Suprapubic skin (tissue), 3 donors: ENCODE data around the gene SV2C.

Source experiments
- POLR2AphosphoS5 ChIP-seq, 3 donors: sonication (generic); formaldehyde crosslinking; IDR thresholded peaks; one replicate each; pipeline ENCODE4 v1.6.1; 2017; ENCODE audit warnings: antibody characterized with exemption in 3 of 3
- TF ChIP-seq, protein P1 (sequence below), 2 donors: fragments of 200-600 bp in 1 of 2; fragments of 450-650 bp in 1 of 2; sonication (generic) in 1 of 2; IDR thresholded peaks; one replicate each; pipeline ENCODE4 v1.5.1; 2016 to 2019; ENCODE audit warnings: antibody characterized with exemption in 2 of 2, mild to moderate bottlenecking in 1 of 2, moderate library complexity in 1 of 2

- TF ChIP-seq, protein P1, sequence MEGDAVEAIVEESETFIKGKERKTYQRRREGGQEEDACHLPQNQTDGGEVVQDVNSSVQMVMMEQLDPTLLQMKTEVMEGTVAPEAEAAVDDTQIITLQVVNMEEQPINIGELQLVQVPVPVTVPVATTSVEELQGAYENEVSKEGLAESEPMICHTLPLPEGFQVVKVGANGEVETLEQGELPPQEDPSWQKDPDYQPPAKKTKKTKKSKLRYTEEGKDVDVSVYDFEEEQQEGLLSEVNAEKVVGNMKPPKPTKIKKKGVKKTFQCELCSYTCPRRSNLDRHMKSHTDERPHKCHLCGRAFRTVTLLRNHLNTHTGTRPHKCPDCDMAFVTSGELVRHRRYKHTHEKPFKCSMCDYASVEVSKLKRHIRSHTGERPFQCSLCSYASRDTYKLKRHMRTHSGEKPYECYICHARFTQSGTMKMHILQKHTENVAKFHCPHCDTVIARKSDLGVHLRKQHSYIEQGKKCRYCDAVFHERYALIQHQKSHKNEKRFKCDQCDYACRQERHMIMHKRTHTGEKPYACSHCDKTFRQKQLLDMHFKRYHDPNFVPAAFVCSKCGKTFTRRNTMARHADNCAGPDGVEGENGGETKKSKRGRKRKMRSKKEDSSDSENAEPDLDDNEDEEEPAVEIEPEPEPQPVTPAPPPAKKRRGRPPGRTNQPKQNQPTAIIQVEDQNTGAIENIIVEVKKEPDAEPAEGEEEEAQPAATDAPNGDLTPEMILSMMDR (IDR thresholded peaks at IDR 0.05), result no peak
- no peak for TF ChIP-seq POLR2AphosphoS5 (IDR thresholded peaks at IDR 0.05)
Measured at GRCh38 chr5:76222318-76222717, 139.1 kb downstream of the SV2C start.
